Non-pigmented ciliary epithelial cell (primary cell): ENCODE results near the gene SAE1.

Source experiments
- DNase-seq: peaks from one replicate; pipeline ENCODE4 v3.0.0-alpha.2; 2010; ENCODE audit warnings: low read depth

The SAE1 gene

DNA sequence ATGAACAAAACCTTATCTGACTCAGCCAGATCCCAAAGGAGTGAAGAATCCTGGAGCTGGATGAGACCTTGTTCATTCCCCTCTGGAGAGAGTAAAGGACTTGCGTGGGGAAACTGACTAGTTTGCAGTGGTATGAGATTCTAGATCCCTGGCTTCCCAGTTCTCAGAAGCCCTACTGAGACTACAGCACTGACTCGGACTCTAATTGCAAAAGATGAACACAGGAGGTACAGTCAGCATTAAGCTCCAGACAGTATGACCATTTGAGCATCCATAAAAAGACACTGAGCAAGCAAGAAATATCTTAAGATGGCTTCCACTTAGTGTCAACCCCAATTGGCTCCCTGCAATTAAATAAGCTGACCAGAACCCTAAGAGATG is 23.8 kb upstream of the SAE1 start:
- DNase-seq: no peak

DNA sequence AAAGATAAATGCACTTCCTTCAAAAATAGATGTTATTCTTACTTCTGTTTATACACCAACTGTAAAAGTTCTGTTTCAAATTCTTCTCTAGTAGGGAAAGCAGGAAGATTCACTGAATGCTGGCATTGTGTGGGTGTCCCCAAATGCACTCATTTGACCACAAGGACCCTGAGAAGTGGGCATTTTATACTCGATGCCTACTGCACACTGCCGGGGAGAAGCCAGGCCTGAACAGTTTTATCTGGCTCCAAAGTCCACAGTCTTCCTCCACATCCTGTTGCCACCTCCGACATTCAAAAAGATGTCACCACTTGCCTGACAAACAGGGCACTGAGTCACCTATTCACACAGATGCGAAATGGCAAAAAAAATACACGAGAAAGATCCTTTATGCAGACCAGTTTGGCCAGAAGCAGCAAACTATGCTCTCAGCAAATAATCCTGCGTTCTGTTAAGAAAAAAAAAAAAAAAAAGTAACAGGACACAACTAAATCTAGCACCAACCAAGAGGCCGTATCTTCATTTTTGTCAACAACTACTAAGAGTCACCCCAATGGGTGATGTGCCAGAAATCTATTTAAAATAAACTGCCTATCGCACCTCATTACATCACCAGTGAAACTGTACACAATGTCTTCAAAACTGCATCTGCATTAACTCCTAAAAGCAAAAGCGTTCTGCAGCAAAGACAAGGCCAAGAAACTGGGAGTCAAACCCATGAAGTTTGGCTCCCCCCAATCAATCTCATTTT is 23.3 kb upstream of the SAE1 start:
- DNase-seq: no peak

DNA sequence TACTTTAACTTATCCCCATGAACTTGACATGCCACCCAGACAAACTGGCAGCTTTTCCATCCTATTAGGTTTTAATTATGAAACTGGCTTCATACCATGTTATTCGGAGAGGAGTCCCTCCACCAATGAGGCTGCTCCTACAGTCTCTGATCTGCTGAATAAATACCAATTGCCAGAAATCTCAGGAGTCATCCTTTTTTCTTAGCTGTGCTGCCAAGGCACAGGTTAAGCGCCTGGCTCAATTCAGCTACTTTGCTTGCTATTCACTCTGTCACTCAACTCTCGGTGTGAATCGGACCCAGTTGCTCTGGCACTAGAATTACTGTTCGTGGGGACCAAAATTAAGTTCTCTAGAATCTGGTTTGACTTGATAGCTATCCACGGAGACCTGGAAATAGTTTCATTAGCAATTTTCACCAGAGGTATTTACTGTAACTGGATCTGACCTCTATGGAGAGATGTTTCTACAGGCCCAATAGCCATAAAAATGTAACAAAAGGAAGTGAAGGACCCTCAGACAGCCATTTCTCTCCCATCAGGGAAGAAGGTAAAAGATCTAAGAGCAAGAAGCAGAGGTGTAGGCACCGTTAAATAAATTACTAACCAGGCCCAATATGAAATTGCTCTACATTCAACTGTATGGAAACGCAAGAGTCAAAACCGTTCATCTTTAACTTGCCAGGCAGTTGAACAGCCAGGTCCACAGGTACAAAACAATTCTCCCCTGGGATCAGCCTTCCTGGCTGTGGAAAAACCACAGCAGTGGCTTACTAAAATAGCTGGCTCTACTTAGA is 22.5 kb upstream of the SAE1 start:
- no peak for DNase-seq

- DNase-seq: no peak
These were observed 21.5 kb upstream of the SAE1 start for GRCh38 chr19:47109177-47109540.

DNA sequence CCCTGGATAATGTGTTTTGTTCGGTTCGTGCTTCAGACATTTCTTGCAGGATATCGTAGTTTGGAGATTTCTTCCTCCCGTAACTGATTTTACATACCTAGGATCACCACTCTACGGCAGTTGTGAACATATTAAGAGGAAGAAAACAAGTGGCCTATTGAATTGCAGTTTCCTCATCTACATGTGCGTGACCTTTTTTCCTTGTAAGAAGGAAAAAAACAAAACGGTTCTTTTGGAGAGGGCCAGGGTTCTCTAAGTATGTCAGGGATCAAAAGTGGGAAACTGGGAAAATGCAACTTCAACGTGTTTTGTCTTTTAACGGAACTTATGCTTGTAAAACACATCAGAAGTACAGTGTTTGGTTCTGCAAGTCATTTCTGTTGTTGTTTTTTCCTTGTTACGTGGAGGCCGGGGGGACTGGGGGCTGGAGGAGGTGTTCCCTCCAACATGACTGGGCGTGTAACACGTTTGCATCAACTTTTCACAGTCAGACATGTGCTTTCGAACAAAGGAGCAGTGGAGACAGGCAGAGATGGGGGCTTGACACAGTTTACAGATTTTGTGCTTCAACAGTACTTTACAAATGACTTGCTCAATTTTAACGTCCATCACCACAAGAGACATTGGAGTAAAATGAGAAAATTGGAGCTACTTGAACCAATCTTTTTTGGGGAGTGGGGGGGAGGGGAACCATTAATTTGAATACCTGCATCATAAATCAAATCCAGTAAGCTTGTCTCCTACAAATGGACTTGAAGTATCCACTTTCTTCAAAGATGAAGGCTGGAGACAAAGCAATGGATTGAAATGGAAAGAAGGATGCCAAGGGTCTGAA is 20.9 kb upstream of the SAE1 start:
- DNase-seq: no peak

DNA sequence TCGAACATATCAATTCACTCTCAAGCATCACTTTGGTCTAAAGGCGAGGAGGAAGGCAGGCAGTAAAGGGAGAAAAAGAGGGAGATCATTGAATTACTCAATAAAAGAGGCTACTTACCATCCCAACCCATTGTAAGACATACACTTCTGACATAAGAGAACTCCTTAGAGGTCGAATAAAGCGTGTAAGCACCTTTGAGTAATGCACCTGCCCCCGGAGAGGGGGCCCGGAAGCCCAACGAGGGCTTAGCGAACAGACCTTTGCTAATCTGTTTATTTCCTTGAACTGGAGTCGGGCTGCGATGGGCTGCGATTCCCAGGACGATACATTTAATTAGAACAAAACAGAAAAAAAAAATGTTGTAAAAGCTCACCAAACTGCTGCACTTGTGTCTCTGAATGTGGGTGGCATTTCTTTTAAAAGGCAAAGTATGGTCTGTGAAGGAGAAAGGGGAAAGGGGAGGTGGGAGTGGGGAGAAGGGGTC is 20.1 kb upstream of the SAE1 start:
- no peak for DNase-seq

DNA sequence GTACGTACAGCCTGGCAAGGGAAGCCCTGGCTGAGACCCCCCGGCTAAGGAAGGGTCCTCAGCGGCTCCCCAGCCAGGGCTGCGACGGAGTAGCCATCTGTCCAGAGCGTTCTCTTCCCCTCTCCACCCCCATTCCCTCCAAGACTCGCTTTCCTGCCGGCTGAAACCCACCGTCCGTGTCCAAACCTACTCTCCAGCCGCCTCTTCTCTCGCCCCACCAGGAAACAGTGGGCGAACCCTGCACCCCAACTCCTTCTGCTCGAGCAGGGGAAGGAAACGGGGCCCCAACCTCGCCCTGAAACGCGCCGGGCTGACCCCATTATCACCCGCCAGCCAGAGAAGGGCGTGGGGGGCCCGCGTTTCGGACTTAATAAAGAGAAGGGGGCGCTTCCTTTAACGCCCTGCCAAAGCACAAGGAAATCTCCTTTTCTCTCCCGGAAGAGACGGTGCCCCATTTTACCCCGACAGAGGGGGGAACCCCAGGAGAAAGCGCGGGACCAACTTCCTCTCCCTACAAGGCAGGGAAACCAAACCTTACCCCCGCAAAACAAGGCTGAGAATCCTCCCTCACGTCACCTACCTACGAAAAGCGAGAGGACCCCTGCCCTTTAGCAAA is 19.5 kb upstream of the SAE1 start:
- DNase-seq: no peak

DNA sequence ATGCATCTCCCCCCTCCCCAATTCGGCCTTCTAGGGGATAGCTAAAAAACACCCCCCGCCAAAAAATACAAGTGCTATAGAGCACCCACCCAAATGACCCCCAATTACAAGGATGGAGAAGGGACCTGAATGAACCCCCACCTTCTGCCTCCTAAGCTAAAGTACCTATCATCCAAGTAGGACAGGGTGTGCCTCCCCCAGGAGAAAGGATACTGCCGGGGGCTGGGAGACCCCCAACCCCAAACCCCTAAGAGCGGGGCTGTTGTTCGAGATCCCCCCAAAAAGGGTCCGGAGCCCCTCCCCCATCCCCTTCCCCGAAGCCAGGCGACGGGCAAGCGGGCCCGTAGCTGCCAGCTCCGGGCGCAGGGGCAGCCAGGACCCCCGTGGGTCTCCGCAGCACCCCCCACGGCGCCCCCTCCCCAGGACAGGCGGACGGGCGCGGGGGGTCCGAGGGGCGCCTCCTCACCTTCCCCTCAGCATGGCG is 18.9 kb upstream of the SAE1 start:
- no peak for DNase-seq

GRCh38 chr19:47112166-47112996 is 18.3 kb upstream of the SAE1 start:
- no peak for DNase-seq

DNA sequence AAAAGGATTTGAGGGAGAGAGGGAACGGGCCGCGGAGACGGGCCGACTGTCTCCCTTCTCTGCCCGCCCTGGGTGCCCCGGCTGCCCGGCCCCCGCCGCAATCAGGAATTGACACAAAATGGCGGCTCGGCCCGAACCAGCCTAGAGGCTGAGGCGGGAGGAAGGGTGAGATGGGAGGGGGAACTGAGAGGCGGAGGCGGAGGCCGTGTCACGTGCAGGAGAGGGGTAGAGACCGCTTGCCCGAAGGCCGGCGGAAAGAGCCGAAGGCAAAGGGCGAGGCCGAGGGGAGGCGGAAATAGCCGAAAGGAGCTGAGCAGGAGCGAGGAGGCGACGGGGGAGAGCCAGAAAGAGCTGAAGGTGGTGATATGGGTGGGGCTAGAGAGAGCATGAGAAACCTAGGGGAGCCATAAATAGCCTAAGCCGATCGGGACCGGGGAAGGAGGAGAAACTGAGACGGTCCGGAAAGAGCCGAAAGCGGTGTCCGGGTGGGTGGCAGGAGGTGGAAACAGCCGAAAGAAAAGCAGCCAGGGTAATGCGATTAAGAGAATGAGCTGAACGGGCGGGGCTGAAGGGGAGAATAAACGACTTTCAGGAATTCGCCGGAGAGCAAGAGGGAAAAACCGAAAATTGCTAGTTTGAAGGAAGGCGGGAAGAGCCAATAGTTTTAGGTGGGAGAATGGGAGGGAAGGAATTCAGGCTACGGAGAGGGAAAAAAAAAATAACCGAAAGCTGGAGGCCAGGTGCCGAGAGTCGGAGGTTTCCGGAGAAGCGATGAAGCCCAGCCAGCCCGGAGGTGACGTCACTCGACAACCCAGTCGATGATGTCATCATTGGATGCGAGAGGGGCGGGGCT is 17.4 kb upstream of the SAE1 start, which contains the start of gene ZC3H4:
Gene ZC3H4, minus strand, starts transcription at position 780 of the 853 bp plus-strand sequence. CDS start 1,192 bp downstream, outside the sequence.
- DNase-seq: peak; percentile 98

- DNase-seq: no peak
These were observed 16.6 kb upstream of the SAE1 start for GRCh38 chr19:47113850-47114651.

- DNase-seq: no peak
These were observed 10.1 kb upstream of the SAE1 start for GRCh38 chr19:47120470-47121067.

DNA sequence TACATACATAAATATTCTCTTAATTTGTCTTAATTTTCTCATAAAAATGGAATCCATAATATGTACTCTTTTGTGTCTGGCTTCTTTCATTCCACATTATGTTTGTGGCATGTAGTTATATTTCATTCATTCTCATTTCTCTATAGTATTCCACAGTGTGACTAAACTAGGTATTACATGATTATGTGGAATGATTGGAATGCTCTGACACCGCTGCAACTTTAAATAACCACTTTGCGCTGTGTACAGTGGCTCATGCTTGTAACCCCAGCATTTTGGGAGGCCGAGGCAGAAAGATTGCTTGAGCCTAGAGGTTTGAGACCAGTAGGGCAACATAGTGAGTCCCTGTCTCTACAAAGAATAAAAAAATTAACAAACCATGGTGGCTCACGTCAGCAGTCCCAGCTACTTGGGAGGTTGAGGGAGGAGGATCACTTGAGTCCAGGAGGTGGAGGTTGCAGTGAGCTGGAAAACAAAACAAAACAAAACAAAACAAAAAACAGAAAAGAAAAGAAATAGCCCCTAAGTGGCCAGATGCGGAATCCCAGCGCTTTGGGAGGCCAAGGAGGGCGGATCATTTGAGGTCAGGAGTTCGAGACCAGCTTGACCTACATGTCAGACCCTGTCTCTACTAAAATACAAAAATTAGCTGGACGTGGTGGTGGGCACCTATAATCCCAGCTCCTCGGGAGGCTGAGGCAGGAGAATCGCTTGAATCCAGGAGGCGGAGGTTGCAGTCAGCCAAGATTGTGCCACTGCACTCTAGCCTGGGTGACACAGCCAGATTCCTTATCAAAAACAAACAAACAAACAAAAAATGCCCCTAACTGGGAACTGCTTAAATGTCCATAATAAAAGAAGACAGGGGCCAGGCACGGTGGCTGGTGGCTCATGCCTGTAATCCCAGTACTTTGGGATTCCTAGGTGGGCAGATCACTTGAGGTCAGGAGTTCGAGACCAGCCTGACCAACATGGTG is 8.0 kb upstream of the SAE1 start:
- no peak for DNase-seq

DNA sequence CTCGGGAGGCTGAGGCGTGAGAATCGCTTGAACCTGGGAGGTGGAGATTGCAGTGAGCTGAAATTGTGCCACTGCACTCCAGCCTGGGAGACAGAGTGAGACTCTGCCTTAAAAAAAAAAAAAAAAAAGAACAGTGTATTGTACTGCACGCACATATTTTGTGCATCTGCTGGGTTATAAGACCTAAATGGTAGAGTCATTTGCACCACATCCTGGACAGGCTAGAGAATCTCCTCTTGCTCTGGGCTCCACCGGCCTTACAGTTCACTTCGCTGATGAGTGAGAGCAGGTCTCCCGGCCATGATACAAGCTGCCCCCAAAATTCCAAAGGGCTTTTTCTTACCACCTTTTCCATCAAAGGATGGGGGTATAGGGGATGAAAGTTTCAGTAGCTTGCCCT is 7.2 kb upstream of the SAE1 start:
- no peak for DNase-seq

DNA sequence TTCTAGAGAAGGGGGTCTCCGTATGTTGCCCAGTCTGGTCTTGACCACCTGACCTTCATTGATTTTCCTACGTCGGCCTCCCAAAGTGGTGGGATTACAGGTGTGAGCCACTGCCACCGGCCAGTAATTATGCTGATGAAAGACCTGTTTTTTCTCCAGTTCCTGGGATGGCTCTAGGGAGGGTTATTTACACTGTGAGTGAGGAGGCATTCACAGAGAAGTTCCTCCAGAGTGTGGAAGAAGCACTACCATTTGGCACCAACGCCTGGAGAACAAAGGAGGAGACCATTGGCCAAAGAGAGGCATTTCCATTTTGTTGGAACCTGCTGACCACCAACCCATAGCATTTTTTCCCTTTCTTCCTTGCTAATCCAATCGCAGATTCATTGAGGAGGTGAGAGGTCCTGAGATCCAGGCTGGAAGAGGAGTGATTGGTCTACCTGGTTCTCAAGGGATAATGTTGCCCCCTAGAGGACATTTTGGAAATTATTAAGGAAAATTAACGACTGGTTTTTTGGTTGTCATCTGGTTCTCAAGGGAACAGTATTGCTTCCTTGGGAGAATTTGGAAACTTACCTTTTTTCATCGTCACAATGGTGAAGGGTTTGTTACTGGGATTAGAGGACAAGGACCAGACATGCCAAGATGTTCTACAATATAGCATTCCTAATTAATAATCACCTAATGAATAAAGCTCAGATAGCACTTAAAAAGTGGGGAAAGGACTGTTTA is 5.5 kb upstream of the SAE1 start:
- DNase-seq: no peak

DNA sequence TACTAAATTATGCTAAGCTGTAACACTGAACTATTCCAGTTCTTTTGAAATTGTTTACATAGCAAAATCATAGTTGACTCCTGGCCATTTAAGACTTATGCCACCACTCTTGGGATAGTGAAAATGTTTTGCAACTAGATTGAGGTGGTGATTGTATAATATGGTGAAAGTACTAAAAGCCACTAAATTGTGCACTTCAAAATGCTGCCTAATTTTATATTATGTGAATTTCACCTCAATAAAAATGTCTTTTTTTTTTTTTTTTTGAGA is 5.0 kb upstream of the SAE1 start:
- no peak for DNase-seq

GRCh38 chr19:47129579-47129978 is 1.1 kb upstream of the SAE1 start:
- no peak for DNase-seq
